K562 (cell line): ENCODE measurements around the gene LENEP. TPM values are rescaled to one million over a fixed set of nuclear protein-coding genes. Genes with fewer than 3 reads are reported as not detected.

Source experiments
- ATAC-seq: fragments of 200-7000 bp; cut with Tn5 transposase; 3 replicates; pipeline ENCODE4 v1.9.1; 2020; ENCODE audit warnings: moderate library complexity
- BruUV-seq: library from RNA; stranded (reverse); fragments of 400-500 nt; replicated peaks from 2 replicates; lab custom pipeline; 2021; lab: Mats Ljungman, UMichigan
- CTCF ChIA-PET: fragments of 300-600 bp; formaldehyde crosslinking; extraction: SDS; loops from one replicate; lab custom pipeline; 2021; ENCODE audit warnings: low intra/inter-chr PET ratio; lab: Yijun Ruan, JAX
- POLR2A ChIA-PET: fragments of 300-600, 350-650 bp; sonication (Branson Sonifier 250); formaldehyde crosslinking; extraction: SDS; loops from one replicate; lab custom pipeline; 2021; ENCODE audit warnings: antibody characterized with exemption, inconsistent platforms; lab: Yijun Ruan, JAX
- DNase-seq, 4 experiments: peaks; one replicate each; pipeline versions ENCODE4 v3.0.0 to v3.0.0-alpha.2; 2011 to 2018; ENCODE audit warnings: low spot score in 3 of 4, mixed read lengths in 3 of 4; ENCODE audit errors: extremely low read depth in 1 of 4
- FAIRE-seq: peaks from 2 replicates; lab custom pipeline; 2011; peaks lifted over from hg19 to GRCh38; lab: Jason Lieb, UNC
- H2AFZ ChIP-seq: 2 replicates; pipeline ENCODE4 v1.6.0; 2011; ENCODE audit warnings: low read depth, low read length, control low read depth, inconsistent platforms
- H3K27ac ChIP-seq: fragments of 200-600 bp; 3 replicates; pipeline ENCODE4 v1.8.0; 2011; ENCODE audit warnings: low read depth, mild to moderate bottlenecking, control low read depth, inconsistent platforms, low read length, moderate library complexity, mixed read lengths; ENCODE audit errors: extremely low read depth
- H3K27me3 ChIP-seq, 2 experiments: fragments of 300-600 bp in 1 of 2; 2 replicates in 1 of 2; 3 replicates in 1 of 2; pipeline versions ENCODE4 v1.6.0 to v1.8.0; 2011; ENCODE audit warnings: inconsistent platforms in 2 of 2, low read length in 2 of 2, mild to moderate bottlenecking in 1 of 2, mixed read lengths in 1 of 2, moderate library complexity in 1 of 2; ENCODE audit not compliant: control insufficient read depth in 2 of 2, insufficient read depth in 2 of 2
- H3K36me3 ChIP-seq: fragments of 300-600 bp; 3 replicates; pipeline ENCODE4 v1.8.0; 2011; ENCODE audit warnings: mild to moderate bottlenecking, low read length, inconsistent platforms; ENCODE audit not compliant: control insufficient read depth, insufficient read depth
- H3K4me1 ChIP-seq, 2 experiments: fragments of 200-600 bp in 1 of 2; replicated peaks in 1 of 2; 2 replicates in 1 of 2; 3 replicates in 1 of 2; pipeline versions ENCODE4 v1.5.1 to v1.8.0; 2011; ENCODE audit warnings: inconsistent platforms in 2 of 2, low read length in 2 of 2, mild to moderate bottlenecking in 1 of 2, mixed read lengths in 1 of 2, moderate library complexity in 1 of 2; ENCODE audit not compliant: control insufficient read depth in 2 of 2, insufficient read depth in 2 of 2
- H3K4me2 ChIP-seq: 2 replicates; pipeline ENCODE4 v1.6.1; 2011; ENCODE audit warnings: low read length, control low read depth, inconsistent platforms, mixed read lengths; ENCODE audit not compliant: insufficient read depth
- H3K4me3 ChIP-seq: fragments of 200-600 bp; sonication (generic), shearing (Covaris generic); 2 replicates; pipeline ENCODE4 v1.5.1; 2016; ENCODE audit warnings: control low read depth, inconsistent platforms
- H3K79me2 ChIP-seq: fragments of 200-600 bp; 3 replicates; pipeline ENCODE4 v1.8.0; 2011; ENCODE audit warnings: low read length, inconsistent platforms; ENCODE audit not compliant: control insufficient read depth, insufficient read depth
- H3K9ac ChIP-seq, 2 experiments: 2 replicates each; pipeline versions ENCODE4 v1.6.0 to v1.6.1; 2011; ENCODE audit warnings: low read depth in 2 of 2, low read length in 2 of 2, control low read depth in 1 of 2, inconsistent platforms in 1 of 2, mild to moderate bottlenecking in 1 of 2, mixed read lengths in 1 of 2; ENCODE audit not compliant: insufficient read depth in 1 of 2
- H3K9me1 ChIP-seq: one replicate; pipeline ENCODE4 v1.6.0; 2011; ENCODE audit warnings: inconsistent platforms, mild to moderate bottlenecking, low read length, moderate library complexity; ENCODE audit not compliant: control insufficient read depth, insufficient read depth
- H3K9me3 ChIP-seq: replicated peaks from 2 replicates; pipeline ENCODE4 v1.5.1; 2011; ENCODE audit warnings: low read depth, low read length, inconsistent platforms; ENCODE audit not compliant: control insufficient read depth, insufficient read depth
- H4K20me1 ChIP-seq: replicated peaks from 2 replicates; pipeline ENCODE4 v1.6.1; 2011; ENCODE audit warnings: low read length, inconsistent platforms, mixed read lengths; ENCODE audit not compliant: control insufficient read depth, insufficient read depth
- ATF3 ChIP-seq, 2 experiments: fragments of 450-650 bp in 1 of 2; sonication (generic) in 1 of 2; formaldehyde crosslinking in 1 of 2; IDR thresholded peaks in 1 of 2; conservative IDR thresholded peaks in 1 of 2; 2 replicates each; pipeline versions ENCODE4 v1.6.1 to v1.8.1; 2016 to 2023; ENCODE audit warnings: mild to moderate bottlenecking in 2 of 2, moderate library complexity in 2 of 2, inconsistent platforms in 1 of 2, missing genetic modification reagents in 1 of 2
- FOSL1 ChIP-seq: fragments of 200-800 bp; sonication (Bioruptor generic); conservative IDR thresholded peaks from 2 replicates; pipeline ENCODE4 v1.6.1; 2016; ENCODE audit warnings: missing genetic modification characterization, missing compliant biosample characterization
- JUN ChIP-seq, 2 experiments: sonication (generic) in 1 of 2; formaldehyde crosslinking in 1 of 2; IDR thresholded peaks; 2 replicates each; pipeline versions ENCODE4 v1.6.1 to v1.8.0; 2012 to 2022; ENCODE audit warnings: borderline replicate concordance in 2 of 2, mild to moderate bottlenecking in 2 of 2, improper control_type of control experiment in 1 of 2, low read depth in 1 of 2, low read length in 1 of 2, missing genetic modification reagents in 1 of 2
- JUND ChIP-seq, 2 experiments: IDR thresholded peaks; 2 replicates in 1 of 2; 3 replicates in 1 of 2; pipeline ENCODE4 v1.6.1; 2011; ENCODE audit warnings: borderline replicate concordance in 2 of 2, low read depth in 2 of 2, low read length in 2 of 2, improper control_type of control experiment in 1 of 2, missing biosample characterization in 1 of 2, missing genetic modification characterization in 1 of 2, missing genetic modification reagents in 1 of 2
- LARP7 ChIP-seq: fragments of 450-650 bp; IDR thresholded peaks from 2 replicates; pipeline ENCODE4 v1.6.1; 2016
- MAX ChIP-seq: sonication (generic); formaldehyde crosslinking; IDR thresholded peaks from 2 replicates; pipeline ENCODE4 v1.9.0; 2022; ENCODE audit warnings: mild to moderate bottlenecking, missing genetic modification reagents
- MNT ChIP-seq, 2 experiments: fragments of 450-650 bp; conservative IDR thresholded peaks; 2 replicates each; pipeline ENCODE4 v1.6.1; 2017; ENCODE audit warnings: mild to moderate bottlenecking in 2 of 2, moderate library complexity in 2 of 2
- PKNOX1 ChIP-seq: fragments of 450-650 bp; IDR thresholded peaks from 2 replicates; pipeline ENCODE4 v1.6.1; 2016
- PPARD ChIP-seq: fragments of 250-450 bp; sonication (Bioruptor Pico); IDR thresholded peaks from 2 replicates; pipeline ENCODE4 v1.8.0; 2022; ENCODE audit warnings: inconsistent platforms, mild to moderate bottlenecking, moderate library complexity
- SMARCE1 ChIP-seq: fragments of 450-650 bp; IDR thresholded peaks from 2 replicates; pipeline ENCODE4 v1.7.1; 2016; ENCODE audit warnings: mild to moderate bottlenecking
- THRB ChIP-seq: fragments of 450-650 bp; formaldehyde crosslinking; conservative IDR thresholded peaks from 2 replicates; pipeline ENCODE4 v1.4.0; 2022; ENCODE audit warnings: mild to moderate bottlenecking, missing genetic modification characterization
- ZNF668 ChIP-seq: fragments of 250-450 bp; sonication (Bioruptor Pico); IDR thresholded peaks from 2 replicates; pipeline ENCODE4 v1.8.0; 2022; ENCODE audit warnings: mild to moderate bottlenecking, inconsistent platforms
- ZNF830 ChIP-seq: fragments of 250-450 bp; sonication (Bioruptor Pico); IDR thresholded peaks from 2 replicates; pipeline ENCODE4 v1.5.0; 2021; ENCODE audit warnings: mild to moderate bottlenecking
- WGBS: fragments of 100-300 bp; shearing (Covaris generic); methylation state at CpG from one replicate; pipeline ENCODE4 v1.1.6; 2016; ENCODE audit warnings: low coverage, mixed read lengths; ENCODE audit not compliant: insufficient coverage; ENCODE audit errors: missing lambda C conversion rate; 5-methylcytosine and 5-hydroxymethylcytosine counted together
- in situ Hi-C: fragments of 300-500 bp; cut with MboI; formaldehyde crosslinking; loops from 4 replicates; pipeline ENCODE4 v1.15.0; 2018; ENCODE audit warnings: inconsistent platforms, mixed read lengths
- intact Hi-C: fragments of 100-400 bp; cut with micrococcal nuclease; formaldehyde crosslinking; loops from 2 replicates; pipeline ENCODE4 v1.14.2; 2022
- polyA plus RNA-seq, 8 experiments: library from polyadenylated mRNA; depleted of rRNA in 4 of 8; stranded (reverse) in 5 of 8; unstranded in 3 of 8; fragments of >200 nt; fragmentation: Nextera tagmentation in 2 of 8; fragmentation: Illumina TruSeq in 1 of 8; extraction: Ambion mirVana in 2 of 8; extraction: Trizol in 1 of 8; gene quantifications; 2 replicates each; pipeline versions ENCODE4 v1.2.1 to v1.2.3, GENCODE V29; 2011 to 2014; ENCODE audit warnings: inconsistent platforms in 1 of 8, missing spikeins in 1 of 8
- total RNA-seq, 7 experiments: library from RNA; depleted of rRNA in 6 of 7; stranded (reverse); fragments of >200 nt in 6 of 7; fragmentation: Illumina TruSeq in 2 of 7; extraction: Trizol in 2 of 7; gene quantifications; 2 replicates each; pipeline versions ENCODE4 v1.2.1 to v1.2.3, GENCODE V29; 2011 to 2021; ENCODE audit warnings: low replicate concordance in 1 of 7

LENEP gene
- total and polyA plus RNA-seq, 9 of the 15 experiments (the other 6 are each of a cell fraction or from before 2014, with no cell fraction given), result 0.23 to 0.87 (median 0.67) TPM; not detected in 5

GRCh38 chr1:155026588-155026987 is 33.2 kb downstream of the LENEP start:
- H3K4me3 ChIP-seq, result no peak overlapping the region
- FAIRE-seq (peak; percentile 51), ATAC-seq (peak; percentile 68), DNase-seq (peak in 2 of 4 experiments; percentile 42 to 43)
- ChIA-PET CTCF (interaction anchor here (0.5 kb wide), 1 partner anchor 1523 kb away, joined by 6 read pairs; no protein-coding TSS in a partner anchor), POLR2A (interaction anchor here (0.5 kb wide), 1 partner anchor 53 kb away, joined by 4 read pairs; no protein-coding TSS in a partner anchor)
- no peaks in the 10 kb centered on the region for H3K9me3 ChIP-seq
- WGBS, result 61% methylated on average over 6 of the region's 6 CpGs
- no peaks in the 10 kb centered on the region for H3K79me2 ChIP-seq
- BruUV-seq, result no TSS peak
- no peak overlapping the region for H3K4me2 ChIP-seq
- H3K27me3 ChIP-seq, result no peaks in the 10 kb centered on the region
- TF ChIP-seq ZNF830 (no peak), JUN (IDR thresholded peaks at IDR 0.05; ENCODE audit: borderline replicate concordance, low read depth, low read length) (0 out of 2 replicates have a peak, but pooled peaks have one; percentile 16), JUN (CRISPR knock-in tag; IDR thresholded peaks at IDR 0.05; ENCODE audit: borderline replicate concordance) (no peak), SMARCE1 (0 out of 2 replicates have a peak, but pooled peaks have one; percentile 25), LARP7 (no peak), ZNF668 (no peak), MAX (CRISPR knock-in tag) (peak; percentile 35; the same call in 1 of the 2 replicates), PPARD (CRISPR knock-in tag) (no peak), JUND (IDR thresholded peaks at IDR 0.05; ENCODE audit: borderline replicate concordance, low read depth, low read length) (peak; percentile 68), JUND (tag; IDR thresholded peaks at IDR 0.05; ENCODE audit: borderline replicate concordance, low read depth, low read length) (peak; percentile 24; the same call in 1 of the 3 replicates), MNT (conservative IDR thresholded peaks at IDR 0.05) (no peak), THRB (CRISPR knock-in tag) (no peak), PKNOX1 (peak; percentile 68), FOSL1 (peak; percentile 57; the same call in 1 of the 2 replicates), ATF3 (IDR thresholded peaks at IDR 0.05) (peak; percentile 73), ATF3 (CRISPR knock-in tag; conservative IDR thresholded peaks at IDR 0.05) (no peak)
- no peak overlapping the region for H3K27ac ChIP-seq
- peaks cover 13 to 26% of the 10 kb centered on the region in 2 experiments; a peak in 3 of 5 replicates for H3K4me1 ChIP-seq
- no peaks in the 10 kb centered on the region for H3K9me1 ChIP-seq
- H4K20me1 ChIP-seq, result no peaks in the 10 kb centered on the region
- H3K36me3 ChIP-seq, result no peaks in the 10 kb centered on the region
- intact Hi-C loops (no loop called here), in situ Hi-C loops (no loop called here)
- H2AFZ ChIP-seq, result 0 out of 2 replicates have a peak overlapping the region, but pooled peaks have one; percentile 8
- peak overlapping the region in 1 of 2 experiments; percentile 53; a peak in 1 of 4 replicates for H3K9ac ChIP-seq
